NOMO-1 (cell line): ENCODE data around the gene OTOF.

Experiments used
- DNase-seq, 2 experiments: peaks; one replicate each; lab custom pipeline; 2025; ENCODE audit not compliant: unreplicated experiment in 2 of 2; lab: John Stamatoyannopoulos, UW

The OTOF gene

GRCh38 chr2:26477911-26478253, at the start of gene OTOF:
OTOF (minus strand) TSS chr2:26478124.
- no peak for DNase-seq

DNA sequence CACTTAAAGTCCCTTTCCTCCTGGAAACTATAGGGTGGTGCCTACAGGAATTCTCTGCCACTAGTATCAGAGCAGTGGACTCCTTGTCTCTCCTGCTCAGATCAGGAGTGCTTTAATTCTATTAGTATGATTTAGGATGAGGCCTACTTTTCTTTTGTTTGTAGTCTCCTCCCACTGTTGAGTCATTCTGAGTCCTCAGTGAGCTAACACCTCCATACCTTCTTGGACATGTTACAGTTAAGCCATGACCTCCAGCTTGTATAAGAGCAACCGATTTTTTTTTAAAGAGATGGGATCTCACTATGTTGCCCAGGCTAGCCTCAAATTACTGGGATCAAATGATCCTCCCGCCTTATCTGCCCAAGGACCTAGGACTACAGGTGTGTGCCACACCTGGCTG, 48.7 kb upstream of the OTOF start:
- DNase-seq = no peak

- DNase-seq = no peak
Observed at GRCh38 chr2:26526105-26526504, 48.2 kb upstream of the OTOF start.

DNA sequence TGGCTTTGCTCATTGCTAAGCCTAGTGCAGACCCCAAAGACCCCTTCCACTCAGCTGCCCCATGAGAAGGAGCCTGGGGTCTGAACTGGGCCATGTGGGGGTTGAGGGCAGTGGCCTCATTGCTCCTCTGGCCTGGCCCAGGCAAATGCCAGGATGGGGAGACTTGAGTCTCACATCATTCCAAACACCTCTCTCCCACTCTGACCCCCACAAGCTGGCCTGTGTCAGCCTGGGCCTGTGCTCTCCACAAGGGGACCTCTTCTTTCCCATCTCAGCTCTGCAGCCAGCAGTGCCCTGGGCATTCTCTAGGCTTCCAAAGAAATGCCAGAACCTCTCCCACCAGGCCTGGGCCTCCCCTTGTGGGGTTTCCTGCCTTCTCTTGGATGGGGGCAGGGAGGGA, 45.8 kb upstream of the OTOF start:
- DNase-seq = no peak

DNA sequence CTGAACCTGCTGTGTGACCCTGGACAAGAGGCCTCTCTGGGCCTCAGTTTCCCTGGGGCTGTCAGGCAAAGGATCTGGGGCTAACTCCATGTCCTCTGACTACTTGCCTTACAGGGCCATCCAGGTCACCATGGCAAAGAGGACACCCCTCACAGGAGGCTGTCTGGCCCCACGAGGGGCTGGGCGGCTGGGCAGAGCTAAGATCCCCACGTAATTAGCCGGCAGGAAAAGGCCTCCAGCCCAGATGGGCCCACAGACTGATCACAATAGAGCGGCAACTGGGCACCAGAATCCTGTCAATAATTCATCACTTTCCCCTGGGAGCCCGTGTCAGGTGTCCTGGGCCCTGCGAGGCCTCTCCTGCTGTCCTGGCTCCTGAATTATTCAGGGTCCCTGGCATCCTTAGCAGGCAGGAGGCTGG, 44.8 kb upstream of the OTOF start:
- DNase-seq = no peak

DNA sequence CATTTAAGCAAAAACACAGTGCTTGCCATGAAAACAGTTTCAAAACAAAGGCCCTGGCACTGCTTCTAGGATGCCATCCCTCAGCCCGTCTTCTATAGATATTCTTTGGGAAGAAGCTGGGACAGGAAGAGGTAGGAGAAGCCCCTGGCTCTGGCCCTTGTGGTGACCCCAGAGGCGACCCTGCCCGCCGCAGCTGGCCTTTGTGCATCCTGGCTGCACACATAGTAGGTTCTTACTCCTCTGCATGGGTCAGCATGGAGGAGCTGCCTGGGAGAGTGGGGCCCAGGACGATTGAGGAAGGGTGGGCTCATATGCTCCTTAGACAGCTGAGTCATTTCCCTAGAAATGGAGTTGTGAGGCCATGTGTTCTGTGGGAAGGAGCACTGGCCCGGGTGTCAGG, 44.4 kb upstream of the OTOF start:
- no peak for DNase-seq

- no peak for DNase-seq
Observed at GRCh38 chr2:26521913-26522180, 43.9 kb upstream of the OTOF start.

DNA sequence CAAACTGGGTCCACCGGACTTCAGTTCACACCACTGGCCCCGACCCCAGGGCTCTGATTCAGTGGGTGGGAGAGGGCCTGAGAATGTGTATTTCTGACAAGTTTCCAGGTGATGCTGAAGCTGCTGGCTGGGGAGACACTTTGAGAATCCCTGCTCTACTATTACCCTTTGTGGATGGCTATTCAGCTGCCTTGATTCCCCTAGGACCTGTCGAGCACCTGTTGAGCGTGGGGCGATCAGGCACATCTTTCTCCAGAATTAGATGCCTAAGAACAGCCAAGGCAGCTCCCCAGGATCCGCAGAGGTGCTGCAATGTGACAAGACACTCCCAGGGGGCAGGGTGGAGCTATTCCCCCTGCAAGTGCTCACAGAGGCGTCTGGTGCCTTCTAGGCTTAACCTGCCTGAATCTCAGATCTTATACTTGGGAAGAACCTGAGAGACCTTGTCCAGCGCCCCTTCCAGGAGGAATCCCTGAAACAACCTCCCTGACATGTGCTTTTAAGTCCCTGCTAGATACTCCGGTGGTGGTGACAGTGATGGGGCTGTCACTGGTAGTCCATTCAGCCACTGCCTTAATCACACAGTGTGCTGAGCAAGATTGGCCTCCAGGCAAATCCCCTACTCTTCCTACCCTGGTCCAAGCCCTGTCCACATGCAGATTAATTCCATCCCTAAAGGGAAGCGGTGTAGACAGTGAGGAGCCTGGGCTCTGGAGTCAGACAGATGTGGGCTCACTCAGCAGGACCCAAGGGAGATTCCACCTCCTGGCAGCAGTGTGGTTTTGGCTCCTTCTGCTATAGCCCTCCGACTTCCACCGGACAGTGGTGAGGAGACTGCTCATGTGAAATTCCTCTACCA, 43.4 kb upstream of the OTOF start:
- DNase-seq = peak in 1 of 2 experiments; percentile 8

GRCh38 chr2:26520148-26520449, 42.2 kb upstream of the OTOF start:
- DNase-seq = no peak

DNA sequence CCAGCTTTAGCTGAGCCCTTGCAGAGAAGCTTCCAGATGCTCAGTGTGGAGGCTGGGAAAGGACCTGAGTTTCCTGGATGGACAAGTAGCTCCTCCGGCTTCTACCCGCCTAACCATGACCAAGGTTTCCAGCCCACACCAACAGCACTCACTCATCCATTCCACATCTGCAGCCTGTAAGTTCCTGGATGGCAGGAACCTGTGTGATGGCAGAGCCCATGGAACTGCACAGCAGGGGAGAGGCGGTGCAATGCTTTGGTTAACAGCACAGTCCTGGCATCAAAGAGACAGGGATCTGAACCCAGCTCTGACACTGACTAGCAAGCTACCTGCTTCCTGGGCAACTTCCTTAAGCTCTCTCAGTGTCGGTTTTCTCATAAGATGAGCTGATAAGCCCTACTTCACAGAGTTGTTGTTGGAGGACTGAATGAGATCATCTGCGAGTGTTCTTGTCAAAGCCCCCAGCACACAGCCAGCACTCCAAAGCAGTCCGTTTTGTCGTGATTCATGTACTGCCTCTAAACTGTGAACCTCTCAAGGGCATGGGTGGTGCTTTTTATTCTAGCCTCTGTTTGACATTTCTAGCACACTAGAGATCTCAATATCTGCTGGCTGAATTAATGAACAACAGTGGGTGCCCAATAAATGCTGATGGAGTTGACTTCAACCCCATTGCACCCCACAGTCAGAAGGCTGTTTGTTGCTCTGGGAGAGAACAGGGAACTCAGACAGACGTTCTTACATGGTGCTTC, 41.6 kb upstream of the OTOF start:
- DNase-seq = no peak

DNA sequence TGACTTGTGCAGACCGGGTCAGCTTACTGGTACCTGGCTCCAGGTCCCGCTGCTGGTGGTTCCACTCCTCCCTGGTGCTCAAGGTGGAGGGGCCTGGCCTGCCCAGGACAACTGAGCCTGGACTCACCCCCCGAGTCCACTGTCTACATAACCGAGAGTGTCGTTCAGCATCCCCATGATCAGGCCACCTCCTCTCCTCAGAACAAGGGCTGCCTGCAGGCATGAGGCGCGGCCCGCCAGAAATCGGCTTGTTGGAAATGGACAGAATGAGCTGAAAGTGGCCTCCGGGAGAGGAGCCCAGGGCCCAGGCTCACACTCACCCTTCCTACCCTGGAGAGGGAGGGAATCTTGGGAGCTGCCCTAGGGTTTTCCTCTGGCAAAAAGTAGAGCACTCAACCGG, 38.9 kb upstream of the OTOF start:
- DNase-seq = no peak

DNA sequence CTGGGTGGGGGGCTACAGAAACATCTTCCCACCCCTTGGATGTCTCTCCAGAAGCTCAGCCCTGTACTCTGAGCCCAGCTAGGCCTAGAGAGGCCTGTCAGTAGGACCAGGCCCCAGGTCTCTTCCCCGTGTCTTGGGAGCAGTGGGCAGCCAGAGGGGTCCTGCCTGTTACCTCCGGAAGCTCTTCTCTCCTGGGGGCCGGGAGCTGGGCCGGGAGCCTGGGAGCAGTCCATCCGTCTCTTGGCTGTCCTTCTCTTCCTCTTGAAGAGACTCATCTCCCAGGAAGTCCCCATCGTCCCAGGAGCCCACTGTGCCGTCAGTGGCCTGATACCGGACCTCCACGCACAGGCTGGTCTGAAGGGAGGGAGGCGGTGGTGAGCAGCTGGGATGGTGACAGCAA, 38.3 kb upstream of the OTOF start:
- DNase-seq = no peak

GRCh38 chr2:26515771-26516170, 37.8 kb upstream of the OTOF start:
- DNase-seq = no peak

GRCh38 chr2:26514045-26514444, 36.1 kb upstream of the OTOF start:
- DNase-seq = no peak

DNA sequence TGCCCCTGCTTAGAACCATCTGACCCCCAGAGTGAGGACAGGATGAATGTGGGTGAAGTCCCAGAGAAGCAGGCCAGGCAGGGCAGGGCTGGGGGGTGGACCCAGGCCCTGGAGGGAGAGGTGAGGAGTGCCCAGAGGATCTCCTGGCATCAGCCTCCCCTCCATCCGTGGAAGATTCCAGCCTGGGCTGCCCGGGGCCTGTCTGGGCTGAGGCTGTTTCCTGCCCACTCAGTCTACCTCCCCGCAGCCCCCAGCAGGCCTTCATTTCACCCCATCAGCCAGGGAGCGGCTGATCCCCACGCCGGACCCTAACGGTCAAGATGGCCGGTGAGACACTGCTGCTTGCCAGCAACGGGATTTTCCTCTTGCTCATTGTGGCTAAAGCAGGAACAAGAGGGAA, 35.3 kb upstream of the OTOF start:
- no peak for DNase-seq

- no peak for DNase-seq
Observed at GRCh38 chr2:26511466-26511865, 33.5 kb upstream of the OTOF start.

DNA sequence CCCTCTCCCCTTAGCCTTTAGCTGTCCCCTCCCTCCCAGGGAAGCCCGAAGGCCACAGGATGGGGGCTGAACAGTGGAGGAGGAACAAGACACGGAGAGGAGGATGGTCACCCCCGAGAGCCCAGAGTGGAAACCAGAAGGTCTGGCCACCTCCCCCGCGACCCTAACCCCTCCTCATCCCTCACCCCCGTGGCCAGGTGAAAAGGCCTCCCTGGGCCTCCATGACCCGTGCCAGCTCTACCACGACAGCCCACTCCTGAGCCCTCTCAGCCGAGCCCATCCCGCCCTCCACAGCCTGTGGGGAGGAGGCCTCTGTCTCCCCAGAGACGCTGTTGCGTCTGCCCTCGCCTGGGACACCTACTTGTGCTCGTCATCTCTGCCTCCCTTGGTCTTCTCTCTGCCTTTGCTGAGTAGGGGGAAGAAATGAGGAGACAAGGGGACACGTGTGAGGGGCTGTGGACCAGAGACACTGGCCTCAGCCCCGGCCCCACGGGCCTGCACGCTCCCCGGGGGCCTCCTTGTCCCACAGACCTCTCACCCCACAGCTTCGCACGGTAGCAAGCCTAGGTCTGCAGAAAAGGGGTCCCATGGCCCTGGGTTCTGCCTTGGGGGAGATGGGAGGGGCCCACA, 32.5 kb upstream of the OTOF start:
- DNase-seq = no peak

DNA sequence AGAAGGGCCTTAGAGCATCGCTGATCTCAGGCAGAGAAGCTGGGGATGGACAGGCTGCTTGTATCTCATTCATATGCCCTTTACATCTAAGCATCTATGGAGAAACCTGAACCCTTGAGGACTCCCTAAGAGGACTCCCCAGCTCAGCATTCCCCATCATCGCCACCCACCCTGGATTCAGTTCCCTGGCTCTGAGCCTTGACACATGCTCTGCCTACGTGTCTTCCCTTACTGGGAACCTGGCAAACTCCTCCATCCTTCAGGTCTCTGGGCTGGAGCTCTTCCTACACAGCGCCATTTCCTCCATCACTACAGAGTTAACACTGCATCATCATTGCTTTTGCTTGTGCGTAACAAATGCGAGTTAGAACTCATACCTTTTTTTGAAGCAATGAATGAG, 31.2 kb upstream of the OTOF start:
- no peak for DNase-seq

- DNase-seq = no peak
Observed at GRCh38 chr2:26507932-26508331, 30.0 kb upstream of the OTOF start.

GRCh38 chr2:26507088-26507487, 29.2 kb upstream of the OTOF start:
- no peak for DNase-seq

DNA sequence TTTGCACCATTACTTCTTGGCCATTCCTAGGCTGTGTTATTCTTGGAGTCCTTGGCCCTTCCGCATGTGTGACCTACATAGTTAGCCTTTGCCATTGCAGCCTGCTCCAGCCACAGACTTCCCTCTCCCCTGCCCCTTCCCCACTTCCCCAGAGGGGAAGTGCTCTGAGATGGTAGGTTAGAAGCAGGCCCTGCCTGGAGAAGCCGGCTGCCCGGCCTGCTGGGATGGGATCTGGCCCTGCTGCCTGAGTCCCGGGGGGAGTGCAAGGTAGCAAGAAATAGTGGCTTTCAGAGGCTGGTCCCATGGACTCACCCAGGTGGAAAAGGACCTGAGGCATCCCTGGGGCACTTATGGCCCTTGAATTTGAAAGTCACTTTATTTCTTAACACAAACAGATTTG, 28.4 kb upstream of the OTOF start:
- DNase-seq = no peak

DNA sequence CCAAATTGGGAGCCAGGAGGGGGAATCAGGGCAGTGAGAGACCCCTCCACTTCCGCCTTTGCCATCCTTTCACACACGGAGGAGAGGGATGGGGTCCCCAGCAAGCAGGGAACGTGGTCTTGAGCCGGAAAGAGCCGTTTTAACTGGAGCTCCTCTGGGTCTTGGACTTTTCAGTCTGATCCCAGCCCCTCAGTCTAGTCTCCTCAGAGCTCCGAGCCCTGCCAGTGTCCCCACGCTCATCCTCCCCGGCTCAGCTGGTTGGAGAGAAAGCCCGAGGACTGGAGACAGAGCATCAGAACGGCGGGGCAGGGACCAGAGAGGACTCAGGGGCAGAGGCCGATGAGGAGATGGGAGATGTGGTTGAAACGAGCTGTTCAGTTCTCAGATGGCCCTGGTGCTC, 26.1 kb upstream of the OTOF start:
- no peak for DNase-seq
